Gastroesophageal sphincter (tissue), 4 donors: ENCODE data around the gene ORM2. TPM values are rescaled to one million over a fixed set of nuclear protein-coding genes. Genes with fewer than 3 reads are reported as not detected.

Experiments
- ATAC-seq: fragments of 150-250 bp; one replicate; pipeline ENCODE4 v1.9.1; 2016; ENCODE audit warnings: mild to moderate bottlenecking, moderate library complexity
- H3K27ac ChIP-seq, 4 donors: fragments of 200-600 bp; sonication (generic) in 3 of 4; 1 replicate in 3 of 4; 2 replicates in 1 of 4; pipeline ENCODE4 v1.5.1; 2016 to 2019
- H3K27me3 ChIP-seq: fragments of 200-600 bp; sonication (generic); one replicate; pipeline ENCODE4 v1.5.1; 2019
- H3K36me3 ChIP-seq, 2 donors: fragments of 200-600 bp; sonication (generic); one replicate each; pipeline ENCODE4 v1.5.1; 2019; ENCODE audit warnings: control low read depth in 1 of 2
- H3K4me1 ChIP-seq, 3 donors: fragments of 200-600 bp; sonication (generic); 1 replicate in 2 of 3; 2 replicates in 1 of 3; pipeline ENCODE4 v1.5.1; 2016 to 2019; ENCODE audit warnings: control low read depth in 2 of 3
- H3K4me3 ChIP-seq, 2 donors: fragments of 200-600 bp; sonication (generic); one replicate each; pipeline ENCODE4 v1.5.1; 2019; ENCODE audit warnings: mild to moderate bottlenecking in 1 of 2, moderate library complexity in 1 of 2
- H3K9me3 ChIP-seq, 3 donors: fragments of 200-600 bp; sonication (generic); one replicate each; pipeline ENCODE4 v1.5.1; 2017 to 2019; ENCODE audit warnings: control low read depth in 2 of 3
- EP300 ChIP-seq: sonication (generic); formaldehyde crosslinking; IDR thresholded peaks from one replicate; pipeline ENCODE4 v1.6.1; 2017; ENCODE audit warnings: antibody characterized with exemption, mild to moderate bottlenecking
- POLR2A ChIP-seq, 2 donors: fragments of 450-650 bp; IDR thresholded peaks; one replicate each; pipeline ENCODE4 v1.6.1; 2017; ENCODE audit warnings: antibody characterized with exemption in 2 of 2, mild to moderate bottlenecking in 2 of 2, moderate library complexity in 1 of 2
- POLR2AphosphoS5 ChIP-seq: sonication (generic); formaldehyde crosslinking; IDR thresholded peaks from one replicate; pipeline ENCODE4 v1.6.1; 2017; ENCODE audit warnings: antibody characterized with exemption
- WGBS, 2 donors: methylation state at CpG; one replicate each; pipeline ENCODE4 v1.1.5; 2018; ENCODE audit warnings: low coverage in 1 of 2; 5-methylcytosine and 5-hydroxymethylcytosine counted together
- total RNA-seq, 4 donors: library from RNA; depleted of rRNA; stranded (reverse); fragments of >200 nt; gene quantifications; one replicate each; pipeline ENCODE4 v1.1.0, GENCODE V29; 2016
- TF ChIP-seq, protein P1 (sequence below), 4 experiments: fragments of 200-600 bp in 2 of 4; fragments of 450-650 bp in 2 of 4; sonication (generic) in 1 of 4; IDR thresholded peaks; one replicate each; pipeline ENCODE4 v1.5.1; 2017 to 2019; ENCODE audit warnings: antibody characterized with exemption in 4 of 4, mild to moderate bottlenecking in 2 of 4, moderate library complexity in 2 of 4

Gene ORM2
- total RNA-seq, 4 donors from 2014 or later: not detected

GRCh38 chr9:114344692-114345091, 15.0 kb downstream of the ORM2 start:
- ATAC-seq: no peak
- H3K36me3 ChIP-seq: peaks cover 0 to 100% of the 10 kb centered on the region in 2 donors
- peaks cover 0 to 16% (median 6%) of the 10 kb centered on the region in 3 donors for H3K4me1 ChIP-seq
- no peak overlapping the region for H3K4me3 ChIP-seq
- H3K27ac ChIP-seq: no peak overlapping the region
- no peaks in the 10 kb centered on the region for H3K27me3 ChIP-seq
- TF ChIP-seq EP300: no peak
- no peak for TF ChIP-seq POLR2A (IDR thresholded peaks at IDR 0.05)
- TF ChIP-seq, protein P1, sequence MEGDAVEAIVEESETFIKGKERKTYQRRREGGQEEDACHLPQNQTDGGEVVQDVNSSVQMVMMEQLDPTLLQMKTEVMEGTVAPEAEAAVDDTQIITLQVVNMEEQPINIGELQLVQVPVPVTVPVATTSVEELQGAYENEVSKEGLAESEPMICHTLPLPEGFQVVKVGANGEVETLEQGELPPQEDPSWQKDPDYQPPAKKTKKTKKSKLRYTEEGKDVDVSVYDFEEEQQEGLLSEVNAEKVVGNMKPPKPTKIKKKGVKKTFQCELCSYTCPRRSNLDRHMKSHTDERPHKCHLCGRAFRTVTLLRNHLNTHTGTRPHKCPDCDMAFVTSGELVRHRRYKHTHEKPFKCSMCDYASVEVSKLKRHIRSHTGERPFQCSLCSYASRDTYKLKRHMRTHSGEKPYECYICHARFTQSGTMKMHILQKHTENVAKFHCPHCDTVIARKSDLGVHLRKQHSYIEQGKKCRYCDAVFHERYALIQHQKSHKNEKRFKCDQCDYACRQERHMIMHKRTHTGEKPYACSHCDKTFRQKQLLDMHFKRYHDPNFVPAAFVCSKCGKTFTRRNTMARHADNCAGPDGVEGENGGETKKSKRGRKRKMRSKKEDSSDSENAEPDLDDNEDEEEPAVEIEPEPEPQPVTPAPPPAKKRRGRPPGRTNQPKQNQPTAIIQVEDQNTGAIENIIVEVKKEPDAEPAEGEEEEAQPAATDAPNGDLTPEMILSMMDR (IDR thresholded peaks at IDR 0.05): no peak
- no peak for TF ChIP-seq POLR2AphosphoS5
- no peaks in the 10 kb centered on the region for H3K9me3 ChIP-seq
- 30 to 36% methylated on average over 2 to 3 of the region's 3 CpGs for WGBS, 2 donors

GRCh38 chr9:114345493-114346065, 15.9 kb downstream of the ORM2 start:
- TF ChIP-seq, protein P1 (IDR thresholded peaks at IDR 0.05): no peak
- TF ChIP-seq POLR2A (IDR thresholded peaks at IDR 0.05) (no peak), EP300 (no peak), POLR2AphosphoS5 (no peak)
- Histone ChIP-seq H3K27me3 (no peaks in the 10 kb centered on the region), H3K4me3 (no peak overlapping the region), H3K4me1 (peaks cover 0 to 25% (median 6%) of the 10 kb centered on the region in 3 donors), H3K27ac (no peak overlapping the region), H3K9me3 (no peaks in the 10 kb centered on the region), H3K36me3 (peaks cover 0 to 100% of the 10 kb centered on the region in 2 donors)
- ATAC-seq: no peak
- WGBS, 2 donors: 89 to 92% methylated on average over 2 to 3 of the region's 7 CpGs

- Histone ChIP-seq H3K9me3 (no peaks in the 10 kb centered on the region), H3K27me3 (no peaks in the 10 kb centered on the region), H3K4me3 (no peak overlapping the region), H3K4me1 (peaks cover 0 to 26% (median 6%) of the 10 kb centered on the region in 3 donors), H3K36me3 (peaks cover 0 to 100% of the 10 kb centered on the region in 2 donors), H3K27ac (no peak overlapping the region)
- 92% methylated on average over 11 of the region's 11 CpGs; no CpG with 5 or more reads in 1 of the 2 donors for WGBS, 2 donors
- no peak for ATAC-seq
- TF ChIP-seq POLR2AphosphoS5: no peak
- TF ChIP-seq, protein P1 (IDR thresholded peaks at IDR 0.05): no peak
- no peak for TF ChIP-seq POLR2A (IDR thresholded peaks at IDR 0.05)
- TF ChIP-seq EP300: no peak
These were observed 16.5 kb downstream of the ORM2 start for GRCh38 chr9:114346146-114346545.

DNA sequence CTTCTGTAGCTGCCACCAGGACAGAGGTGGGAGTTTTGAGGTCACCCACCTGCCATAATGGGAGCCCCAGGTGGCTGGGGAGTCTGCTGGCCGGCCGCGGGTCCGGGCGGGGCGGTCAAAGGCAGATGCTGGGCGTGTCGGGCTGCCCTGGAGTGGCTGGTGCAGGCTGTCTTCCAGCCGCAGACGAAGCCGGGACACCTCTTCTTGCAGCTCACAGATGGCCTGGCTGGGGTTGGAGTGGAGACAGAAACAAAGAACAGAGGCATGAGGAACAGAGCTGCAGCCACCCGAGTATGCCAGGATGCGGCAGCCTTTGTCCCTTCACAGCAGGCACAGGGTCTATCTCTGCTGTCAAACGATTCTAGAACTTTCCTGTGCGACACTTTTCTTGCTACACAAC, 18.0 kb downstream of the ORM2 start:
- no peaks in the 10 kb centered on the region for H3K9me3 ChIP-seq
- H3K27ac ChIP-seq: no peak overlapping the region
- peaks cover 0 to 99% of the 10 kb centered on the region in 2 donors for H3K36me3 ChIP-seq
- H3K27me3 ChIP-seq: no peaks in the 10 kb centered on the region
- H3K4me1 ChIP-seq: peaks cover 0 to 26% (median 6%) of the 10 kb centered on the region in 3 donors
- TF ChIP-seq, protein P1 (IDR thresholded peaks at IDR 0.05): no peak
- TF ChIP-seq POLR2A (IDR thresholded peaks at IDR 0.05): no peak
- TF ChIP-seq POLR2AphosphoS5: no peak
- TF ChIP-seq EP300: no peak
- 70% methylated on average over 4 of the region's 15 CpGs; no CpG with 5 or more reads in 1 of the 2 donors for WGBS, 2 donors
- no peak overlapping the region for H3K4me3 ChIP-seq
- ATAC-seq: no peak
